ENCODE data around the gene ARHGEF1.

The ARHGEF1 gene

DNA sequence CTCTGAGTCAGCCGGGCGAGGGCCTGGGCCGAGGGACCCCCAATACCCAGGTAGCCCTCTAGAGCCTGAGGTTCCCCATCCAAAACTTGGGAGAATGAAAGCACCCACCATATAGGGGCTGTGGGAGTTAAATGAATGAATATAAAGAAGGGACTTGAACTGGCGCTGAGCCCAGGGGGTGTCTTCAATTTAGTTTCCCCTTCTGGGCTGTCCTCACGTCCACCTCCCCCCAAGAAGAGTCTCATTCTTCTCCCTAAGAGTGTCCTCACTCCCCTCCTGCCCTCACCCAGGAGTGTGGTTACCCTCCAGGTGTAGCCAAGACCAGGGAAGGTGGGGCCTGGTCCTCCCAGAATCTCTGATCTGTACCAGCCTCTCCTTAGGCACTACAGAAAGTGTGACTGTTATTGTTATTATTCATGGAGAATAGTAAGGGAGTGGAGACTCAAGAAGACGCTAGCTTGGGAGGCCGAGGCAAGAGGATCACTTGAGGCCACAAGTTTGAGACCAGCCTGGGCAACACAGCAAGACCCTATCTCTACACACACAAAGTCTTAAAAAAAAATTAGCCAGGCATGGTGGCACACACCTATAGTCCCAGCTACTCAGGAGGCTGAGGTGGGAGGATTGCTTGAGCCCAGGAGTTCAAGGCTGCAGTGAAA, 3.2 kb upstream of the ARHGEF1 start:
- in situ Hi-C loops (cut with MboI; ENCODE audit: low sequenced_read_pairs) = no loop called here

DNA sequence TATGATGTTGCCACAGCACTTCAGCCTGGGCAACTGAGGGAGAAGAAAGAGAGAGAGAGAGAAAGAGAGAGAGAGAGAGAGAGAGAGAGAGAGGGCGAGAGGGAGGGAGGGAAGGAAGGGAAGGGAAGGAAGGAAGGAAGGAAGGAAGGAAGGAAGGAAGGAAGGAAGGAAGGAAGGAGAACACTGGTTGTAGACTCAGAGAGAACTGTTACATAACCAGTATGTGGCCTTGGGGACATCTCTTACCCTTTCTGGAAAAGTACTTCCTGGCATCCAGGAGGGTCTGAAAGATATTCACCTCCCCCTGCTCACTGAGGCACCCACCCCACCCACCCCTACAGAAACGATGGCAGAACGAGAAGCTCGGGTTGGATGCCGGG, 2.7 kb upstream of the ARHGEF1 start:
- in situ Hi-C loops (cut with MboI; ENCODE audit: low sequenced_read_pairs) = no loop called here

DNA sequence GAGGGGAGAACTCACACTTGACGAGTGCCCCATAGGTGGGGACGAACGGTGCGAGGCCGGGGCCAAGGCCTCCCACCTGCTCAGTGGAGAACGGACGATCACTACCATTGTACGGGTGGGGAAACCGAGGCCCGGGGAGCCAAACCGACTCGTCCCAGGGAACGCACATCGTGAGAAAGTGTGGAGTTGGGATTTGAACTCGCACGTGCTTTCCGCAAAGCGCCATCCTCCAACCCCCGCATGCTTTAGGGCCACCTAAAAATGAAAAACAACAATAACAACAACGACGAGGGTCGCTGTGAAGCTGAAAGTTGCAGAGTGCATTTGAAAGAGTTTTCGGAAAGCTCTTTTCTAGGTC, 458 bp downstream of the ARHGEF1 start:
- in situ Hi-C loops (cut with MboI; ENCODE audit: low sequenced_read_pairs) = no loop called here

DNA sequence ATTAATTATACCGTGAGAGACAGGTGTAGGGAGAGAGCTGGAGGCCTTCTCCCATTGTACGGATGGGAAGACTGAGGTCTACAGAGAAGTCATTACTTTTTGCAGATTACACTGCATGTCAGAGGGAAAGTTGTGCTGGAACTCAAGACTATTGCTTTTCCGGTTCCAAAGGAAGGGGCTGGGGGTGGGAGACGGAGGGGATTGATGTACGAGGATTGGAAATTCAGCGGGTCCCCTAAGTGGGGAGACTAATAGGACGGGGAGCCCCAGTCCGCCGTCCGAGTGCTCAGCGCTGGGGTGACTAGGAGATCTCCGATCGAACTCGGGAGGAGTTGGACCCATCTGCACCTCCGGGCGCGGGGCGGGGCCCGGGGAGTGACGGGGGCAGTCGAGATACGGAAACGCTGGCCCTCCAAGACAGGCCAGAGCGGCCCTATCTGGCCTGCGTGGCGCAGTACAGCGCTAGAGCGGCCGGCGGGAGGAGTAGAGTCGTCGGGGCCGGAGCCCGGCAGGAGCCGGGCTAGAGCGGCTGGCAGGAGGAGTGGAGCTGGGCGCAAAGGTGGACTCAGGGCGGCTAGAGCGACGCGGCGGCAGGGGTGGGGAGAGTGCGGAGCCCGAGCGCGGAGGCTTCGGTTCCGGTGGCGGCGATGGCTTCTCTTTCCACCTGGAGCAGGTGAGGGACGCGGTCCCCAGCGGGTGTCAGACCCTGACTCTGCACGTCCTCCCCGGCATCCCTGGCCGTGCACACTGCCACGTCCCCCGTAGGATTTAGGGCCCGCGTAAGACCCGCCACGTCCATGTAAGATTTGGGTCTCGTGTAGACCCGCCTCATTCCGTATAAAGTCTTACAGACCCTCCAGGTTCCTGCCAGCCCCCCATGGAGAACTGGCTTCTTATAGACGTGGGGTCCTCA, 1.1 kb downstream of the ARHGEF1 start:
- in situ Hi-C loops (cut with MboI; ENCODE audit: low sequenced_read_pairs) = no loop called here

DNA sequence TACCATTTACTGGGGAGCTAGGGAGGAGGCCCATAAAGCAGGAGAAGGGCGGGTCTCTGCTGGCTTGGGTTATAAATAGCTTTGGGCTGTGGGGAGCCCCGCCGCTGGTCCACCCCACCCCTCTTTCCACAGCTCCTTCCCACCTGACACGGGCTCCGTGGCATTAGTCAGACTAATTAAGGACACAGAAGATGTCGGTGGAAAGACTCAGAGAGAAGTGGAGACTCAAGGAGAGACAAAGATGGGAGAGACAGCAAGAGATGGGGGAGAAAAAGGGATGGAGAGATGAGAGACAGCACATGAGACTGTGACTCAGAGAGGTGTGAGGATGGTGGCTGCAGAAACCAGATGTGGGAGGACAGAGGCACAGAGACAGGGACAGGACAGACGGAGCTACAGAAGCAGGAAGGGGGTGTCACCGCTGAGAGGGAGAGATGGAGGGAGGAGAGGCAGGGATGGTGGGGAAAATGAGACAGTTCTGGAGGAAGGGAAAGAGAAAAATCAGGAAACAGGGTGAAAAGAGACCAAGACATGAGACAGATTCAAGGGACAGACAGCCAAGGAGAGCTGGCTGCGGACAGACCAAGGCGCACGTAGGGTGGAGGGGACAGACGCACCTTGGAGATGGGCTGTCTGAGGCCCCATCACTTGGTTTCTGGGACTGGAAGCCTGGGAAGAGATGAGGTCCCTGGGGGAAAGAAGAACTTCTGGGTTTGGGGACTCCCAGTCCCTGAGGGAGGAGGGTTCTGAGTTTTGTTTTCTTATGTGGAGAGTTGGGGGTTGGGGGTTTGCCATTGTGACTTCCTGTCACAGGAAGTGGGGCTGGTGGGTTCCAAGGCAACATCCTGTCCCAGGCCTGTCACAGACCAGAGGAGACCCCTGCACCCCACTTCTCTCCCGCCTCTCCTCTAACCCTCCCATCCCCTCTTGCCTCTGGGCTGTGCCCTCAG, 4.1 kb downstream of the ARHGEF1 start:
- in situ Hi-C loops (cut with MboI; ENCODE audit: low sequenced_read_pairs) = no loop called here

DNA sequence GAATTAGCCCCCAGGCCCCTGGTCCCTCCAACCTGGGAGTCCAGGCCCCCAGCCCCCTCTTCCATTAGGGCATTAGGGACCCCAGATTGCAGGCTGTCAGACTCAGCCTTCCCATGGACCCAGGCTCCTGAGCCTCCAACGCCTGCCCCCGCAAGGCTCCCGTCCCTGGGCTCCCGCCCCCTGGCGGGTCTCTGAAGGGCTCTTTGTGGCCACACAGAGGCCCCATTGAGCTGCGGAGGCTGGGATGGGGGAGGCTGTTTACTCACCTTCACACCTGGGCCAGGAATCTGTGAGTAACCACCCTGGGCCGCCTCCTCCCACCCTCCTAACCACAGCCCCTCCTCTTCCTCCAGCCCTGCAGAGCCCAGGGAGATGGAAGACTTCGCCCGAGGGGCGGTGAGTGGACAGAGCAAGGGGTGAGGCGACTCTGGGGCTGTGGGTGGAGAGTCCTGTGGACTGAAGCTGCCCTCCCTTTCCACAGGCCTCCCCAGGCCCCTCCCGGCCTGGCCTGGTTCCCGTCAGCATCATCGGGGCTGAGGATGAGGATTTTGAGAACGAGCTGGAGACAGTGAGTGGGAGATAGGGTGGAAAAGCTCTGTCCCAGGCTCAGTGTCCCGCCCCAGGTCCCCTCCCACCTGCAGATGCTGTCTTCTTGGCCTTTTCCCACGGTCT, 4.9 kb downstream of the ARHGEF1 start:
- in situ Hi-C loops (cut with MboI; ENCODE audit: low sequenced_read_pairs) = no loop called here

DNA sequence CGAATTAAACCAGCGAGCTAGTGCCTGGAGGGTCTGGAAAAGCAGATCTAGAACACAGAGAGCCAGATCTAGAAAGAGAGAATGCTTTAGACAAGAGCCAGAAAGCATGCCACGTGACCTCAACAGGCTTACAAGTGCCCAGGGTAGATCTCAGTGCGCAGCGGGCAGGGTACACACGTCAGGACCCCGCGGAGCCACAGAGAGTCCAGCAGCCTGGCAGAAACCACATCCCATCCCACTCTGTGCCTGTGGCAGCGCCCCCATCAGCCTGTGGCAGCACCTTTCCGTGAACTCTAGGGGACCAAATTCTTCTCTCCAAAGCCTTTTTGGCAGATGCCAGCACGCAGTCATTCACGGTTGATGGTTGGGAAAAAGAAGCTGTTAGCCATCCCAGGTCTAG, 5.9 kb downstream of the ARHGEF1 start:
- in situ Hi-C loops (cut with MboI; ENCODE audit: low sequenced_read_pairs) = no loop called here

DNA sequence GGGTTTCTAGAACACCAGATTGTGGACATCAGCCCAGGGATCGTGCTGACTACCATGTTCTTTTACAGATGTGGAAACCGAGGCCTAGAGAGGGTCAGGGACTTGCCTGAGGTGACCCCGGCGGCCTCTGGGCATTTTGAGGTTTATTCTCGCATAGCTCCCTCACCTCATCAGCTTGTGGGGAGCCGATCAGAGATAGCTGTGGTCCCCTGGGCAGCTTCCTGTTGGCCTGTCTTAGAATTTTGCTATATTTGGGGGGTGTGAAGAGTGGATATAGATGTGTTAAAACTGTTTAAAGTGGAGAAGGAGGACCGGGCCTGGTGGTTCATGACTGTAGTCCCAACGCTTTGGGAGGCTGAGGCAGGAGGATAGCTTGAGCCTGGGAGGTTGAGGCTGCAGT, 6.9 kb downstream of the ARHGEF1 start:
- in situ Hi-C loops (cut with MboI; ENCODE audit: low sequenced_read_pairs) = no loop called here

DNA sequence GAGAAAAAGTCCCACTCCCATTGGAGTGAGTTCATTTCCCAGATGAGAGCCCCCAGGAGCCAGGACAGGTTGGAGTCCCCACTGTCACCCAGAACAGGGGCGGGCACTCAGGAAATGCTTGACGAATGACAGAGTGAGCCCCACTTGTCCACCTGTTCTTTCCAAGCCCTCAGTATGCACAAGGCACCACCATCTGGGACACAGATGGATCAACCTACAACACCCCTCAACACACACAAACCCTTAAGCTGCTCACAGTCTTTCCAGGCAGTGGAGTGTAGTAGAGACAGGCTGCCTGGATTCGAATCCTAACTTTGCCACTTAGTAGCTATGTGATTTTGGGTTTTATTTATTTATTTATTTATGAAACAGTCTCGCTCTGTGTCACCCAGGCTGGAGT, 8.0 kb downstream of the ARHGEF1 start:
- in situ Hi-C loops (cut with MboI; ENCODE audit: low sequenced_read_pairs) = no loop called here

DNA sequence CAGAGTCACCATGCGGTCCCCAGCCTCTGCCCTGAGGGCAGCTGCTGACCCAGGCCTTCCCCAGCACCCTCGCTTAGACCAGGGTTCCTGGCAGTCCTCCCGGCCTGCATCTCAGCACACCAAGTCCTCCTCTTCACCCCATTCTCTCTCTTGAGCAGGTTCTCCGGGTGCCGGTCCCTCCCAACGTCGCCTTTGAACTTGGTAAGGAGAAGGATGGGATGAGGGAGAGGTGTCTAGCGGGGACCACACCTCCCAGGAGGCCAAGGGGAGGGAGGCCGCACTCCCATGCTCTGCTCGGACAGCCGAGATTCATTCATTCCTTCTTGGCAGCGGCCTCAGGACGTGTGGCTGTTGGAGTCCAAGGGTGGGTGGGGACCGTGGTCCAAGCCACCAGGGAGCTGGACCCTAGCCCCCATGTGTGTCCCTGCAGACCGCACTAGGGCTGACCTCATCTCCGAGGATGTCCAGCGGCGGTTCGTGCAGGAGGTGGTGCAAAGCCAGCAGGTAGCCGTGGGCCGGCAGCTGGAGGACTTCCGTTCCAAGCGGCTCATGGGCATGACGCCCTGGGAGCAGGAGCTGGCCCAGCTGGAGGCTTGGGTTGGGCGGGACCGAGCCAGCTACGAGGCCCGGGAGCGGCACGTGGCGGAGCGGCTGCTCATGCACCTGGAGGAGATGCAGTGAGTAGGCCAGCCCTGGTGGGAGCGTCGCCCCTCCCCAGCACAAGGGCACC, 9.4 kb downstream of the ARHGEF1 start:
- in situ Hi-C loops (cut with MboI; ENCODE audit: low sequenced_read_pairs) = no loop called here

DNA sequence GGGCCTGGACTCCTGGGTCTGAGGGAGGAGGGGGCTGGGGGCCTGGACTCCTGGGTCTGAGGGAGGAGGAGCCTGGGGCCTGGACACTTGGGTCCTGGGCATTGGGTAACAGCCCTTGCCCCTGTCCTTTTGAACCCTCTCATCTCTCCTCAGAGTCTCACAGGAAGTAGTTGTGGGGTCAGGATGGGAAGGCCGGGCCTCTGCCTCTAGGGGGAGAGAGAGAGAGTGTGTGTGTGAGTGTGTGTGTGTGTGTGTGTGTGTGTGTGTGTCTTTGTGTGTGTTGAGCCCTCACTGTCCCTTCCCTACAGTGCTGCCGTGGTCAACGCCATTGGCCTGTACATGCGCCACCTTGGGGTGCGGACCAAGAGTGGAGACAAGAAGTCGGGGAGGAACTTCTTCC, 10.9 kb downstream of the ARHGEF1 start:
- in situ Hi-C loops (cut with MboI; ENCODE audit: low sequenced_read_pairs) = no loop called here

DNA sequence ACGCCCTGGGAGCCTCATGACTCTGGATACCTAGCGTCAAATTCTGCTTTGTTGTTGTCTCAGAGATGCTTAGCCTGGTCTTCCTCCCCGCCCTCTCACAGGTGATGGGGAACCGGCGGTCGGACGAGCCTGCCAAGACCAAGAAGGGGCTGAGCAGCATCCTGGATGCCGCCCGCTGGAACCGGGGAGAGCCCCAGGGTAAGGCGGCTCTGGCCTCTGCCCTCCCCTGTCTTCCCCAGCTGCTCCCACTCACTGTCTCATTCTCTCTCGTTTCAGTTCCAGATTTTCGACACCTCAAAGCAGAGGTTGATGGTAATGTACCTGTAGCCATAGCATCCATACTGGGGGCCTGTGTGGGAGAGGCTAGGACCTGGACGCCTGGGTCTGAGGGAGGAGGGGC, 11.4 kb downstream of the ARHGEF1 start:
- in situ Hi-C loops (cut with MboI; ENCODE audit: low sequenced_read_pairs) = no loop called here

DNA sequence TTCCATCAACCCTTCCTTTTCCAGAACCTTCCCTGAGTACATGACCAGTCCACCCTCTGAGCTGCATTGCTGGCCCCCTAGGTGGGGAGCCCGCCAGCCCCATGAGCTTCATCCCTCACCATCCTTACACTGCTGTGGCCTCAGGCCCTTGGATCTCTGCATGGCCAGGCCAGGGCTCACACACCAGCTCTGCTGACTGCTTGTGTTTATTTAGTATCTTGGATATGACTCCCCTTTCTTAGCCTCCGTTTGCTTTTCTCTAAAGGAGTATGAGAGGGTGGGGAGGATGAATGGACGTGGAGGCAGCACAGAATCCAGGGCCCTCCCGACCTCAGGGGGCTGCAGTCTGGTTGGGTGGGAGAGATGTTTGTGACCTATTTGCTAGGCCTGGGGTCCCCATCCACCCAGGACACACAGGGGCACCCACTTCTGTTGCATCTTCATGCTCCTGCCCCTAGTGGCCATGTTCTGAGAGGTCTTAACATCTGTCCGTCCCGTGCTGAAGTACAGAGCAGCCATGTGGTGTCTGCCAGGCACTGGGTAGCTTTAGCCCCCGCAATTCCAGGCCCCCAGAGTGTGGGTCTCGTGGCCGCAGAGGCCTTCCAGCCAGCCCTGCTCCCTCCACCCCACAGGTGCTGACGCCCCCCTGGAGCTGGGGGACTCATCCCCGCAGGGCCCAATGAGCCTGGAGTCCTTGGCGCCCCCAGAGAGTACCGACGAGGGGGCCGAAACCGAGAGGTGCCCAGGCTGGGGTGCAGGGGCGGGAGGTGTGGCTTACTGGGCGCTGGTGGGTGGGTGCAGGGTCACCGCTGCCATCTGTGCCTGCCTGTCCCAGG, 13.0 kb downstream of the ARHGEF1 start:
- in situ Hi-C loops (cut with MboI; ENCODE audit: low sequenced_read_pairs) = no loop called here

DNA sequence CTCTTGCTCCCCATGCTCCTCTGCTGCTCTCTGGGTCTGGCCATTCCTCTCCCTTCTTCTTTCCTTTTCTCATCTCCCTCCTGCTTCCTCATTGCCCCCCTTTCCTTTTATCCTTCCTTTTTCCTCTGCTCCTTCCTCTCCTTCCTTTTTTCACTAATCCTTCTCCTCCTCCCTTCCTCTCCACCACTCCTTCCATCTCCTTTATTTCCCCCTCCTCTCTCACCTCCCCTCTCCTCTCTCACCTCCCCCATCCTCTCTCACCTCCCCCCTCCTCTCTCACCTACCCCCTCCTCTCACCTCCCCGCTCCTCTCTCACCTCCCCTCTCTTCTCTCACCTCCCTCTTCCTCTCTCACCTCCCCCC, 13.6 kb downstream of the ARHGEF1 start:
- in situ Hi-C loops (cut with MboI; ENCODE audit: low sequenced_read_pairs) = no loop called here

DNA sequence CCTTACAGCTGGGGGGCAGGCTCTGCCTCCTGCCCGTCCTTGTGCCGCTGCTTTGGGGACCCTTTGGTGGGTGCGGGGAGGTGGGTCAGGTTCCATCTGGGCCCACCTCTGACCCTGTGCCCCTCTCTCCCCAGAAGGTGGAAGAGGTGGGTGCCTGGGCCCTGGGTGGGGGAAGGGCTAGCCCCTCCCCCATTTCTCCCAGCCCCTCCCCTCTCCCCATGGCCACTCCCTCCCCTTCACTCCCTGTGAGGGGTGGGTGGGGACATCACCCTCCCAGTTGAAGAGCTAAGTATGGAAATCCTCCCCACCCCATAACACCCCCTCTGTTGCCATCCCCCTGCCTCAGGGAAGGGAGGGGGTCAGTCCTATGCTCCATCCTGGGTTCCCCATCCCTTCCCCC, 14.2 kb downstream of the ARHGEF1 start:
- in situ Hi-C loops (cut with MboI; ENCODE audit: low sequenced_read_pairs) = no loop called here

DNA sequence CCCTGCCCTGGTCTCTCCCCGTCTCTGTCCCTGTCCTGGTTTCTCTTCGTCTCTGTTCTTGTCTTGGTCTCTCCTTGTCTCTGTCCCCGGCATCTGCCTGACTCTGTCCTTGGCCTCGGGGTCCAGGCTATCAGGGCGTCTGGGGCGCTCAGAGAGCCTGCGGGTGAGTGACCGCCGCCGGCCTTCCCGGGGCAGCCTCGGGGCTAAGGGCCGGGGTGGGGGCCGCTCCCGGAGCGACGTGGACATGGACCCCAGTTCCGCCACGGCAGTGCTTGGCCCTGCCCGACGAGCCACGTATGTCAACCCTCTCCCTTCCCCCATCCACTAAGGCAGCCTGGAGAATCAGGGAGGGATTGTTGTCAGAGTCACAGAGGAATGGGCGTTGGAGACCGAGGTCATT, 14.8 kb downstream of the ARHGEF1 start:
- in situ Hi-C loops (cut with MboI; ENCODE audit: low sequenced_read_pairs) = no loop called here

DNA sequence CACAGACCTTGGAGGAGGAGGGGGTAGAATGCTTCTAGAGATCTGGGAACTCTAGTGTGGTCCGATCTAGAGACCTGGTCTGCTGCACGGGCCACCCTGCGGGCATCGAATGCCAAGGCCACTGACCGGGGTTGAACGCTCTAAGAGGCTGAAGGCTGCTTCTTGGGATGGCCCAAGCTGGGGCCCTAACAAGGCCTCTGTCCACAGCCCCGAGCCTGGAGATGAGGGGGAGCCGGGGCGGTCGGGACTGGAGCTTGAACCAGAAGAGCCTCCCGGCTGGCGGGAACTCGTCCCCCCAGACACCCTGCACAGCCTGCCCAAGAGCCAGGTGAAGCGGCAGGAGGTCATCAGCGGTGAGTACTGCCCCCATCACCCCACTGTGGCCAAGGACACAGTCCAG, 15.3 kb downstream of the ARHGEF1 start:
- in situ Hi-C loops (cut with MboI; ENCODE audit: low sequenced_read_pairs) = no loop called here

DNA sequence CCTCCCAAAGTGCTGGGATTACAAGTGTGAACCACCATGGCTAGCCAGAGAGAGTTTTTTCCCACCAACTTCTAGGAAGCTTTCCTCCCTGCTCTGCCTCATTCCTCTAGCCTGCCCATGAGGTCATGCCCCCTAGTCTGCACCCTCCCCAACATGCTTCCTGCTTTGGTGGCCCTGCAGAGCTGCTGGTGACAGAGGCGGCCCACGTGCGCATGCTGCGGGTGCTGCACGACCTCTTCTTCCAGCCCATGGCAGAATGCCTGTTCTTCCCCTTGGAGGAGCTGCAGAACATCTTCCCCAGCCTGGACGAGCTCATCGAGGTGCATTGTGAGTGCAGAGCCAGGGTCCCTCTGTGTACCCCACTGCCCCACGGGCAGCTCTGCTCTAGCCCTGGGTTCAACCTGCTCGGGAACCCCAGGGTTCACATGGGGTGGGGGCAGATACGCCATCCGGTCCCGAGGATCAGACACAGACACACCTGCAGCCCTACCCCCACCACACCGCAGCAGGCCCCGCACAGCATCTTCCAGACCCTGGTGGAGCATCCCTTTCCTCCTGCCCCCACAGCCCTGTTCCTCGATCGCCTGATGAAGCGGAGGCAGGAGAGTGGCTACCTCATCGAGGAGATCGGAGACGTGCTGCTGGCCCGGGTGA, 18.9 kb downstream of the ARHGEF1 start:
- in situ Hi-C loops (cut with MboI; ENCODE audit: low sequenced_read_pairs) = no loop called here

DNA sequence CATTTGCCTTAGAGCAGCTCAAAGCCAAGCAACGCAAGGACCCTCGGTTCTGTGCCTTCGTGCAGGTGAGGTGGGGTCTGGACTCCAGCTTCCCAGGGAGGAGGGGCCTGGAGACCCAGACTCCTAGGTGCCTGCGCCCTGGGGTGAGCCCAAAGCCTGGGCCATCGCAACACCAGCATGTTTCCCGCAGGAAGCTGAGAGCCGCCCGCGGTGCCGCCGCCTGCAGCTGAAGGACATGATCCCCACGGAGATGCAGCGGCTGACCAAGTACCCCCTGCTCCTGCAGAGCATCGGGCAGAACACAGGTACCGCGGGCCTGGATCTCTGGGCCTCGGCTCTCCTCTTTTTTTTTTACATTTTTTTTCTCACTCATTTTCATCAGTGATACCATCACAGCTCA, 19.6 kb downstream of the ARHGEF1 start:
- in situ Hi-C loops (cut with MboI; ENCODE audit: low sequenced_read_pairs) = no loop called here
